Endodermal cell (in vitro differentiated cells): Measurements from ENCODE around the gene HMGCL. TPM values are rescaled to one million over a fixed set of nuclear protein-coding genes. Genes with fewer than 3 reads are reported as not detected.

Source experiments
- DNase-seq: peaks from one replicate; pipeline ENCODE4 v3.0.0-alpha.2; 2017
- H3K27ac ChIP-seq: 2 replicates; pipeline ENCODE4 v1.5.1; 2013; ENCODE audit warnings: mild to moderate bottlenecking, low read depth, low read length, moderate library complexity
- H3K27me3 ChIP-seq: 2 replicates; pipeline ENCODE4 v1.6.1; 2013; ENCODE audit warnings: mild to moderate bottlenecking, low read length, moderate library complexity; ENCODE audit not compliant: insufficient read depth, control insufficient read depth, poor library complexity, severe bottlenecking
- H3K36me3 ChIP-seq: 2 replicates; pipeline ENCODE4 v1.7.0; 2013; ENCODE audit warnings: mild to moderate bottlenecking, low read length, moderate library complexity; ENCODE audit not compliant: control insufficient read depth, insufficient read depth
- H3K4me1 ChIP-seq: one replicate; pipeline ENCODE4 v1.7.0; 2013; ENCODE audit warnings: low read length; ENCODE audit not compliant: control insufficient read depth, insufficient read depth
- H3K4me3 ChIP-seq: 2 replicates; pipeline ENCODE4 v1.5.1; 2013; ENCODE audit warnings: mild to moderate bottlenecking, low read length, moderate library complexity
- H3K9ac ChIP-seq: 2 replicates; pipeline ENCODE4 v1.6.1; 2013; ENCODE audit warnings: mild to moderate bottlenecking, low read length, moderate library complexity; ENCODE audit not compliant: poor library complexity, severe bottlenecking; ENCODE audit errors: extremely low read depth
- H3K9me3 ChIP-seq: 2 replicates; pipeline ENCODE4 v1.6.1; 2013; ENCODE audit warnings: mild to moderate bottlenecking, low read length, moderate library complexity; ENCODE audit not compliant: control insufficient read depth
- H3K27ac Mint-ChIP-seq: 2 replicates; pipeline ENCODE4 v1.8.0; 2020; ENCODE audit warnings: mixed read lengths
- H3K27me3 Mint-ChIP-seq: 2 replicates; pipeline ENCODE4 v1.8.0; 2021; ENCODE audit warnings: mild to moderate bottlenecking, mixed read lengths; ENCODE audit not compliant: insufficient read depth
- H3K36me3 Mint-ChIP-seq: 2 replicates; pipeline ENCODE4 v1.8.0; 2020; ENCODE audit warnings: low read depth, mixed read lengths
- H3K4me1 Mint-ChIP-seq: 2 replicates; pipeline ENCODE4 v1.8.0; 2020; ENCODE audit warnings: mixed read lengths
- H3K4me3 Mint-ChIP-seq: 2 replicates; pipeline ENCODE4 v1.8.0; 2020; ENCODE audit warnings: mild to moderate bottlenecking, moderate library complexity, mixed read lengths
- H3K9me3 Mint-ChIP-seq: 2 replicates; pipeline ENCODE4 v1.8.0; 2020; ENCODE audit warnings: mild to moderate bottlenecking, mixed read lengths
- CTCF ChIP-seq: fragments of 200-600 bp; sonication (generic); conservative IDR thresholded peaks from 2 replicates; pipeline ENCODE4 v1.5.0; 2021; ENCODE audit warnings: antibody characterized with exemption, mild to moderate bottlenecking
- WGBS, 2 experiments: methylation state at CpG; one replicate each; pipeline versions ENCODE4 v1.1.5 to v1.1.7; 2013; ENCODE audit warnings: missing lambda C conversion rate in 2 of 2, mixed read lengths in 1 of 2; ENCODE audit not compliant: insufficient coverage in 1 of 2, insufficient read length in 1 of 2; 5-methylcytosine and 5-hydroxymethylcytosine counted together
- total RNA-seq, 2 donors: library from RNA; stranded (reverse); fragmentation: NEBNext Ultra II Directional in 1 of 2; extraction: Animal tissue kit (Norgen Biotek cat#: 25700) in 1 of 2; gene quantifications; 2 replicates in 1 of 2; 3 replicates in 1 of 2; pipeline ENCODE4 v1.2.1, GENCODE V29; 2021

The HMGCL gene
- total RNA-seq, 2 donors from 2014 or later = 24.0 to 41.7 TPM

GRCh38 chr1:23825762-23826522 is 713 bp upstream of the HMGCL start:
- no peak for DNase-seq
- Mint-ChIP-seq H3K27ac (peak overlapping the region; percentile 98), H3K4me3 (peak overlapping the region; percentile 93), H3K27me3 (no peaks in the 10 kb centered on the region), H3K9me3 (no peaks in the 10 kb centered on the region), H3K36me3 (no peaks in the 10 kb centered on the region), H3K4me1 (peaks cover 12% of the 10 kb centered on the region)
- no peaks in the 10 kb centered on the region for H3K27me3 ChIP-seq
- no peak overlapping the region for H3K9ac ChIP-seq
- 76 to 95% methylated on average over 16 to 24 of the region's 24 CpGs for WGBS, 2 experiments
- peaks cover 4% of the 10 kb centered on the region for H3K4me1 ChIP-seq
- no peak overlapping the region for H3K27ac ChIP-seq
- H3K9me3 ChIP-seq = no peaks in the 10 kb centered on the region
- H3K4me3 ChIP-seq = peak overlapping the region; percentile 97
- no peaks in the 10 kb centered on the region for H3K36me3 ChIP-seq
- TF ChIP-seq CTCF = no peak

DNA sequence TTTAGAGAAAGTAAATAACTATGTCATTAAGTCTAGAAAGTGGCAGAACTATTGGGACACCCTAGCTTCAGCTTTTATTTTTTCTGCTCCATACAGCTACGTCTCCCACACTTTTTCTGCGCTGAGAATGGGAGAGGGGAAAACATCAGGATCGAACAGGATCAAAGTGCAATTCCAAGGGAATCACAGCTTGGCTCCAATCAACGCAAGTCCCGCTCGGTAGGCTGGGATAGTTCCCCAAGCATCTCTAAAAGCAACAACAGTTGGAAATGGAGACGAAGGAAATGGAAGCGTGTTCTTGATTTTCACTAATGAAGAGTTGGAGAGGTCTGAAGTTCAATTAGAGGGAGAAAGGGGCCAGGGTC is 536 bp downstream of the HMGCL start:
- Mint-ChIP-seq H3K27ac (peak overlapping the region; percentile 98), H3K9me3 (no peaks in the 10 kb centered on the region), H3K27me3 (no peaks in the 10 kb centered on the region), H3K4me1 (peaks cover 12% of the 10 kb centered on the region), H3K36me3 (no peaks in the 10 kb centered on the region), H3K4me3 (peak overlapping the region; percentile 93)
- Histone ChIP-seq H3K9ac (peak overlapping the region; percentile 76), H3K27ac (peak overlapping the region; percentile 45), H3K4me1 (peaks cover 4% of the 10 kb centered on the region), H3K4me3 (peak overlapping the region; percentile 97), H3K27me3 (no peaks in the 10 kb centered on the region), H3K36me3 (no peaks in the 10 kb centered on the region), H3K9me3 (no peaks in the 10 kb centered on the region)
- 11 to 17% methylated on average over 6 to 8 of the region's 8 CpGs for WGBS, 2 experiments
- TF ChIP-seq CTCF = no peak
- DNase-seq = no peak

GRCh38 chr1:23823767-23824166 is 1.5 kb downstream of the HMGCL start:
- Histone ChIP-seq H3K27ac (no peak overlapping the region), H3K36me3 (no peaks in the 10 kb centered on the region), H3K4me1 (peaks cover 4% of the 10 kb centered on the region), H3K9me3 (no peaks in the 10 kb centered on the region), H3K9ac (no peak overlapping the region), H3K27me3 (no peaks in the 10 kb centered on the region), H3K4me3 (peak overlapping the region; percentile 97)
- Mint-ChIP-seq H3K27ac (no peak overlapping the region), H3K9me3 (no peaks in the 10 kb centered on the region), H3K4me3 (peak overlapping the region; percentile 93), H3K27me3 (no peaks in the 10 kb centered on the region), H3K4me1 (peaks cover 12% of the 10 kb centered on the region), H3K36me3 (no peaks in the 10 kb centered on the region)
- 93 to 95% methylated on average over 4 to 7 of the region's 7 CpGs for WGBS, 2 experiments
- TF ChIP-seq CTCF = no peak
- DNase-seq = no peak
